Muscle layer of colon (tissue), 2 donors: ENCODE data around the gene IGFBP6.

Experiments
- H3K27ac ChIP-seq: one replicate; pipeline ENCODE4 v1.7.0; 2013; ENCODE audit warnings: low read depth, mild to moderate bottlenecking, low read length, moderate library complexity
- H3K27me3 ChIP-seq, 2 donors: one replicate each; pipeline ENCODE4 v1.7.0; 2013; ENCODE audit warnings: low read length in 2 of 2, mild to moderate bottlenecking in 2 of 2; ENCODE audit not compliant: insufficient read depth in 2 of 2, control insufficient read depth in 1 of 2
- H3K36me3 ChIP-seq: one replicate; pipeline ENCODE4 v1.7.0; 2013; ENCODE audit warnings: mild to moderate bottlenecking, low read length; ENCODE audit not compliant: insufficient read depth
- H3K4me1 ChIP-seq: one replicate; pipeline ENCODE4 v1.7.0; 2013; ENCODE audit warnings: mild to moderate bottlenecking, low read length; ENCODE audit not compliant: insufficient read depth
- H3K4me3 ChIP-seq, 2 donors: one replicate each; pipeline ENCODE4 v1.7.0; 2013; ENCODE audit warnings: low read length in 2 of 2, low read depth in 1 of 2, mild to moderate bottlenecking in 1 of 2, moderate library complexity in 1 of 2
- H3K9ac ChIP-seq: one replicate; pipeline ENCODE4 v1.7.0; 2013; ENCODE audit warnings: low read length
- H3K9me3 ChIP-seq: one replicate; pipeline ENCODE4 v1.7.0; 2013; ENCODE audit warnings: mild to moderate bottlenecking, low read length
- donor health status: abdominal sarcoma.
- donor health status: Adenocarcinoma of cecum.

IGFBP6 gene, protein sequence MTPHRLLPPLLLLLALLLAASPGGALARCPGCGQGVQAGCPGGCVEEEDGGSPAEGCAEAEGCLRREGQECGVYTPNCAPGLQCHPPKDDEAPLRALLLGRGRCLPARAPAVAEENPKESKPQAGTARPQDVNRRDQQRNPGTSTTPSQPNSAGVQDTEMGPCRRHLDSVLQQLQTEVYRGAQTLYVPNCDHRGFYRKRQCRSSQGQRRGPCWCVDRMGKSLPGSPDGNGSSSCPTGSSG

DNA sequence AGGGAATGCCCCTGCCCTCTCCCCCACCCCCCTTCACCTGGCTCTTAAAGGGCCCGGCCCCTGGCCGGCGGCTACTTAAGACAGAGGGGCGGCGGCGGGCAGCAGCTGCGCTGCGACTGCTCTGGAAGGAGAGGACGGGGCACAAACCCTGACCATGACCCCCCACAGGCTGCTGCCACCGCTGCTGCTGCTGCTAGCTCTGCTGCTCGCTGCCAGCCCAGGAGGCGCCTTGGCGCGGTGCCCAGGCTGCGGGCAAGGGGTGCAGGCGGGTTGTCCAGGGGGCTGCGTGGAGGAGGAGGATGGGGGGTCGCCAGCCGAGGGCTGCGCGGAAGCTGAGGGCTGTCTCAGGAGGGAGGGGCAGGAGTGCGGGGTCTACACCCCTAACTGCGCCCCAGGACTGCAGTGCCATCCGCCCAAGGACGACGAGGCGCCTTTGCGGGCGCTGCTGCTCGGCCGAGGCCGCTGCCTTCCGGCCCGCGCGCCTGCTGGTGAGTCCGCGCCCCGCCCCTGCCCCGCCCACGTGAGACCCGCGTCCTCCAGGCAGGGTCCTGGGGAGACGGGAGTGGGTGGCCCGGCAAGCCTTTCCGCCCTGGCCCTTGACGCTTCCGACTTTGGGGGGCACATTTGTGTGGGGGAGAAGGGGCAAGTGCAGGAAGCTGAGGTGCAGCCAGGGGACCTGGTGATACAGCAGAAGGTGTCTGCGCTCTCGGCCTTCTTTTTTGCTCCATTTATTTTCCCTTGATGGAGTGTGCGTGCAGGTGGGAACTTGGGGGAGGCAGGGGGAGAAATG lies at the start of gene IGFBP6:
IGFBP6 (plus strand) TSS at position 104 of the 790 bp plus-strand sequence; CDS start at position 155, 51 bp downstream.
- no peaks in the 10 kb centered on the region for H3K36me3 ChIP-seq
- H3K4me1 ChIP-seq = peaks cover 16% of the 10 kb centered on the region
- no peaks in the 10 kb centered on the region for H3K9me3 ChIP-seq
- peak within 1 kb of the TSS; percentile 57 for H3K9ac ChIP-seq
- no peaks in the 10 kb centered on the region for H3K27me3 ChIP-seq
- peak within 1 kb of the TSS; percentile 90 for H3K27ac ChIP-seq
- H3K4me3 ChIP-seq = peak within 1 kb of the TSS; percentile 75 to 96

DNA sequence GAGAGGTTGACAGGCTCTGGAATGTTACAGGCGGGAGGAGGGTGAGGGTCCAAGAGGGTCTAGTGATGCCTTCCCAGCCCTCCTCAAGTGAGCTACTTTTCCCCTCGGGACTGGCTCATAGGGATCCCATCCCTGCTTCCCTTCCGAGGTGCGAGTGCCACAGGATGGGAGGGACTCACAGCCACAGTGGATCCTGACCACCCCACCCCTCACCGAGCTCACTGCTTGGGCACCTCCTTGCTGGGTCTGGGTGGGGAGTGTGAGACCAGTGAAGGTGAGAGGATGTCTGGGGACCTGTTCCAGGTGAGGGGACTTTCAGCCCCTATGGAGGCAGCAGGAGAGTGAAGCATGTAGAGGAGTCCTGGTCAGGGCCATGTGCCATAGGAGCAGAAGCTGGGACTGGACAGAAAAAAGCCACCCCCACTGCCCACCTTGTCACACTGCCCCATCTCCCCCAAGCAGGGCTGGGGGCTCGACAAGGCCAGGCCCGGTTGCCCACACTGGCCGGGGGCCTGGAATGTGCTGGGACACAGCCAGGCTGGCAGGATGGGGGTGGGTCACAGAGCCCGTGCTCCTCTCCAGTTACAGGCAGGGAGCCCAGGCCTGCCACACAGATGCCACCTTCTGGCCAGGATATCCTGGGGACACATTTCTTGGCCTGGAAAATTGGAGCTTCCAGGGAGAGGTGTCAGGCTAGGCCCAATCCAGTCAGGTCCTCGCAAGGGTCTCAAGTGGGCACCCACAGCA lies 49.3 kb upstream of the IGFBP6 start:
- no peaks in the 10 kb centered on the region for H3K9me3 ChIP-seq
- peaks cover 77% of the 10 kb centered on the region for H3K4me1 ChIP-seq
- H3K9ac ChIP-seq = peak overlapping the region; percentile 52
- H3K27me3 ChIP-seq = no peaks in the 10 kb centered on the region
- peaks cover under 1% of the 10 kb centered on the region for H3K36me3 ChIP-seq
- H3K4me3 ChIP-seq = peak overlapping the region; percentile 17 to 64
- H3K27ac ChIP-seq = peak overlapping the region; percentile 97

DNA sequence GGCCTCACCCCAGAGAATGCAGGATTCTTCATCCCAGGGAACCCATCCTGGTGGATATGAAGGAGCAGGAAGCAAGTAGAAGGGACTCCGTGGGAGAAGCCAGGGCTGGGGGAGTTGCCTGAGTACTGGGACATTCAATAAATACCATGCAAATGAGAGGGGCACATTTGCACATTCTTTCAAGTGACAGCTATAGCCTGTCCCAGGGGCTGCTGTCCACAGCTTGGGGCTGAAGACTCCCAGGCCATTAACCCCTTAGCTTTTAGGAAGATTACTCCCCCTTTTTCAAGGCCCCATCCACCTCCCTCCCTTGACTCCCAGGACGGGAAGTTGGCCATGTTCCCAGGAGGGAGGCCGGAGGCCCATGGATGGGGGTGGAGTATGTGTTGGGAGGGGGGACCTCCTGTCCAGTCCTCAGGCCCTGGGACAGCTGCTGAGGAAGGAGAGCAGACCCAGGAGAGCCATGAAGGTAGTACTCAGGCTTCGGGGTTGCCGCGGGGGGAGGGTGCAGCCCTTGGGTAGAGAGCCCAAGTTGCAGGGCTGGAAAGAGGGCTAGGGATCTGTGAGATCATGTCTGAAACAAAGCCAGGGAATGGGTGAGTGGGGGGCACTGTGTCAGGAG lies 48.6 kb upstream of the IGFBP6 start:
- H3K4me3 ChIP-seq = peak overlapping the region; percentile 17 to 64
- H3K27me3 ChIP-seq = no peaks in the 10 kb centered on the region
- H3K9ac ChIP-seq = peak overlapping the region; percentile 52
- peaks cover 3% of the 10 kb centered on the region for H3K36me3 ChIP-seq
- H3K27ac ChIP-seq = peak overlapping the region; percentile 97
- H3K9me3 ChIP-seq = no peaks in the 10 kb centered on the region
- peaks cover 84% of the 10 kb centered on the region for H3K4me1 ChIP-seq

DNA sequence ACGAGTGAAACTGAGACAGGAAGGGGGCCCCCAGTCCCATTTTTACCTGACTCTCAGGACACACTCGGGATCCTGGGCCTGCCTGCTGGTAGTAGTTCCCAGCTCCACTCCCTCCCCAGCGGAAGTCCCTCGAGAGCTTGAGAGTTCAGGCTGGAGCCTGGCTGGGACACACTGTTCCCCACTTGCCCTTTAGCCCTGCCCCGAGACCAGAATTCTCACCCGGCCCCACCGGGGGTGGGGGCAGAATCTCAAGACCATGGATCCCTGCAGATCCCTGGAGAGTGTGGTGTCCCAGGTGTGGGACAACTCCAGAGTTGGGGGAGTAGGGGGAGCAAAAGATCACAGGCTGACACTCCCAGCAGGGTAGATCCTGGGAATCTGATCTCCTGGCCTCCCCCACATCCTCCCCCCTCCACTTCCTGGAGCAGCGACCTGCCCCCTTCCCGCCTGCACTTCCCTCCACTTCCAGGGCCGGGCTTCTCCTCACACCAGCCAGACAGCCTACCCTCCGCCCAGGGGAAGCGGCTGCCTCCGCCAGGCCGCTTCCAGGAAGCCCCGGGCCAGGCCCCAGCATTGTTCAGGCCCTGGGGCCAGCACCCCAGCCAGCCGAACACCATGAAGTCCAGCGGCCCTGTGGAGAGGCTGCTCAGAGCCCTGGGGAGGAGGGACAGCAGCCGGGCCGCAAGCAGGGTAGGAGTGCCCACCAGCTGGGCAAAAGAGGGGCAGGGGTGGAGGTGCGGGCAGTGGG lies 47.7 kb upstream of the IGFBP6 start, which contains the start of gene TNS2:
TNS2 (plus strand) TSS at position 495 of the 748 bp plus-strand sequence; CDS start at position 616, 121 bp downstream.
- no peaks in the 10 kb centered on the region for H3K27me3 ChIP-seq
- peaks cover 81% of the 10 kb centered on the region for H3K4me1 ChIP-seq
- H3K9ac ChIP-seq = peak within 1 kb of the TSS; percentile 52
- H3K36me3 ChIP-seq = peaks cover 3% of the 10 kb centered on the region
- H3K9me3 ChIP-seq = no peaks in the 10 kb centered on the region
- H3K4me3 ChIP-seq = peak within 1 kb of the TSS; percentile 22 to 64
- H3K27ac ChIP-seq = peak within 1 kb of the TSS; percentile 97

DNA sequence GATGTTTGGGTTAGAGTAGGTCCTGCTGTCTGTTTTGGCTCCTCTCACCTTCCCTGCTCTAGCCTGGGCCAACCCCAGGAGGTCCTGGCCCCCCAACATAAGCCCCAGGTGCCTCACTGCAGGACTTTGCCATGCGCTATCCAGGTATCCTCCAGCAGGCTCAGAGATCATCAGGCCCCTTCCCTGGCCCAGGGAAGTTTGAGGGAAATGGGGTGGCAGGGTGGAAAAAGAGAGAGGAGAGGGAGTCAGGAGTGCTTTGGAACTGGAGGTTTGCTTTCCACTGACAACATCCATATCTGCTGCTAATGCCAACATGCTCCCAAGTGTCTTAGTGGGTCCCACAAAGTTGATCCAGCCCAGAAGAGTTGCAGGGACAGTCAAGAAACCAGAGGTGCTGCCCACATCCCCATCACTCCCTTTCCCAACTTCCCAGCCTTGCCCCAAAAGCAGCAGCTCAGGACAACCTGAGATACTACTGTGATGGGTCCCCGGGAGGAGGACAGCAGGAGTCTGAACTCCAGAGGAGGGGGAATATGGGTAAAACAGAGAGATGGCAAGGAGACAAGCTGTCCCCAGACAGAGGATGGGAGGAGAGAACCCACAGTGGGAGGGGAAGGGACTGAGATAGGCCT lies 46.9 kb upstream of the IGFBP6 start:
- H3K36me3 ChIP-seq = peaks cover 3% of the 10 kb centered on the region
- H3K4me3 ChIP-seq = peak overlapping the region; percentile 22 to 64
- H3K27ac ChIP-seq = peak overlapping the region; percentile 97
- peak overlapping the region; percentile 52 for H3K9ac ChIP-seq
- no peaks in the 10 kb centered on the region for H3K9me3 ChIP-seq
- no peaks in the 10 kb centered on the region for H3K27me3 ChIP-seq
- peaks cover 79% of the 10 kb centered on the region for H3K4me1 ChIP-seq

DNA sequence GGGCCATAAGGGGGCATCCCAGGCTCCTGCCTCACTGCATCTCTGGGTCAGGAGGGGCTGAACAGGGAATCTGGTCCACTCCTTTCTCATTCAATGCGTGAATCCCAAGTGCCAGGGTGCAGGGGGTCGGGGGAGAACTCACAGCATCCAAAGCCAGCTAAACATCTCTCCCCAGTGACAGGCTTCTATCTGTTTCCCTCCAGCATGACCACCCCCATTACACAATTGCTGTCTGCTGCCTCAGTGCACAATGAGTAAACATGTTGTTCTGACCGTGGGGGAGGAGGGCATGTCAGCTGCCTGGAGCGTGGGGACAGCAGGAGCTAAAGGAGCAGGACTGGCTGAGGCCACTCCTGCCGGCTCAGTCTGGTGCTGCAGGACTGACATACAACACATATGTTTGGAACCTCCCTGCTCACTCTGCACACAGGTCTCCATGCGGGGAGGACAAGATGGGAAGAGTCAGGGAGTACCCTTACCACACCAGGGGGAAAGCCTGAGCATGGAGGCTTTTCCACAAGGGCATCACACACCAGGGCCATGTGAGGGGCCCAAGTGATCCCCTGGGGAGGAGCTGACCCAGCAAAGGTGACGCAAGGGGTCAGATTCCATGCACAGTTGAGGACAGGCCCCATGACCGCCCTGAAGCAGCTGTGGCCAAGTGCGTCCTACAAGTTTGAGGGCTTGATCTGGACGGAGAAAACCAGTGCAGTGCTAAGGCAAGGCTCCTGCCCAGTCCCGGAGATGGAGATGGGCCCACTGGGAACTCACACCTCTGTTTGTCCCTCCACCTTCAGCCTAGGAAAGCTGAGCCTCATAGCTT lies 46.2 kb upstream of the IGFBP6 start:
- Histone ChIP-seq H3K36me3 (peaks cover 3% of the 10 kb centered on the region), H3K27me3 (no peaks in the 10 kb centered on the region), H3K4me3 (peak overlapping the region in 1 of 2 donors; percentile 64), H3K9ac (peak overlapping the region; percentile 52), H3K9me3 (no peaks in the 10 kb centered on the region), H3K4me1 (peaks cover 72% of the 10 kb centered on the region), H3K27ac (peak overlapping the region; percentile 97)

DNA sequence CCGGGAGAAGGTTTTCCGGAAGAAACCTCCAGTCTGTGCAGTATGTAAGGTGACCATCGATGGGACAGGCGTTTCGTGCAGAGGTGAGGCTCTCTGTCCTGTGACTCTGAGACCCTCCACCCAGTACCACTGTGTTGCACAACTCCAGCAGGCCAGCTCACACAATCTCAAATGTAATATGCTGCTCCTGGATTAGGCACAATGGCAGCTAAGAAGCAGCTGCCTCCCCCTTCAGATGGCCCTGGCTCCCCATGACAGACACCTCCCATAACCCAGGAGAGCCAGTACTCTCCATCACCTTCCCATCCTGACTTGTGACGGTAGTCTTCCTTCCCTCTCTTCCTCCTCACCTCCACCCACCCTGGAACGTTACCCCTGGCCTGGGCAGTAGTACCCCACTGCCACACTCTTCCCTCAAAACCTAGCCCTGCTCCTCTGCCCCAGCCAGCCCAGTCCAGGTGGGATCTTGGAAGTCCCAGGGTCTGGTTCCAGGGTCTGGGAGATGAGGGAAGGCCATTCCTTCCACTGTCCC lies 45.5 kb upstream of the IGFBP6 start:
- peak overlapping the region; percentile 47 for H3K9ac ChIP-seq
- peaks cover 4% of the 10 kb centered on the region for H3K36me3 ChIP-seq
- no peaks in the 10 kb centered on the region for H3K9me3 ChIP-seq
- no peaks in the 10 kb centered on the region for H3K27me3 ChIP-seq
- peak overlapping the region; percentile 1 to 64 for H3K4me3 ChIP-seq
- peak overlapping the region; percentile 97 for H3K27ac ChIP-seq
- H3K4me1 ChIP-seq = peaks cover 69% of the 10 kb centered on the region

DNA sequence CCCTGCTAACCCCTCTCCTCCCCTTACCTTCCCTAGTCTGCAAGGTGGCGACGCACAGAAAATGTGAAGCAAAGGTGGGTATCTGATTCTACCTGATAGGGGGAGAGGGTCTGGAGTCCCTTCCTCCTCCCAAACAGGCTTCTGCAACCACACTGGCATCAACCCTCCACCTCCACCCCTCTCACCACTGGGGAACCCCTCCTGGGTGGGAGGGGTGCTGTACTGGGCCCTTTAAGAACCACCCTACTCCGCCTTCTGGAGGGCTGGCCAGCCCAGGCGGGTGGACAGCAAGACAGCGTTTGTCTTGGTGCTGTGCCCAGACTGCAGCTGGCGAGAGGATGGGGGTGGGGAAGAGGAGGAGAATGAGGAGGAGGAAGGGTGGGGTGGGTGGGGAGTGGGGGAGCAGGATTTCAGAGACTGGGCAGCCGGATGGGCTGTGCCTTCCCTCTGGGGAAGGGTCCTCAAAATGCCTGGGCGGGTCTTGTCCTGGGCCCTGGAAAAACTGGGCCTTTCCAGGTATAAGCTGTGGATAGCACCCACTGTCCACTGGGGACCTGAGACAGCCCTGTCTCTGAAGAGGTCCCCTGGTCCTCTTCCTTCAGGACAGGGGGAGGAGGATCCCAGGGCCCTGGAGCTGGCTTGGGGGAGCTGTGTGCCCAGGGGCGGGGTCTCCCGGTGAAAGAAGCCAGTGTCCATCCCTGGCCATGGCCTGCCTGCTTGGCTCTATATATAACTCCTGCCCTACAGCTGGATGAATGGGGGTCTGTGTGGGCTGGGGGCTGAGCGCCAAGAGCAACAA lies 44.8 kb upstream of the IGFBP6 start:
- Histone ChIP-seq H3K27me3 (no peaks in the 10 kb centered on the region), H3K9me3 (no peaks in the 10 kb centered on the region), H3K4me1 (peaks cover 69% of the 10 kb centered on the region), H3K36me3 (peaks cover 11% of the 10 kb centered on the region), H3K9ac (peak overlapping the region; percentile 47), H3K27ac (peak overlapping the region; percentile 97), H3K4me3 (peak overlapping the region; percentile 1 to 64)
